Activated CD4-positive, CD25-positive, alpha-beta regulatory T cell (primary cell): ENCODE measurements around the gene NSD2.

Source experiments
- DNase-seq, 4 experiments: peaks; one replicate each; lab custom pipeline; 2025; lab: John Stamatoyannopoulos, UW

The NSD2 gene

DNA sequence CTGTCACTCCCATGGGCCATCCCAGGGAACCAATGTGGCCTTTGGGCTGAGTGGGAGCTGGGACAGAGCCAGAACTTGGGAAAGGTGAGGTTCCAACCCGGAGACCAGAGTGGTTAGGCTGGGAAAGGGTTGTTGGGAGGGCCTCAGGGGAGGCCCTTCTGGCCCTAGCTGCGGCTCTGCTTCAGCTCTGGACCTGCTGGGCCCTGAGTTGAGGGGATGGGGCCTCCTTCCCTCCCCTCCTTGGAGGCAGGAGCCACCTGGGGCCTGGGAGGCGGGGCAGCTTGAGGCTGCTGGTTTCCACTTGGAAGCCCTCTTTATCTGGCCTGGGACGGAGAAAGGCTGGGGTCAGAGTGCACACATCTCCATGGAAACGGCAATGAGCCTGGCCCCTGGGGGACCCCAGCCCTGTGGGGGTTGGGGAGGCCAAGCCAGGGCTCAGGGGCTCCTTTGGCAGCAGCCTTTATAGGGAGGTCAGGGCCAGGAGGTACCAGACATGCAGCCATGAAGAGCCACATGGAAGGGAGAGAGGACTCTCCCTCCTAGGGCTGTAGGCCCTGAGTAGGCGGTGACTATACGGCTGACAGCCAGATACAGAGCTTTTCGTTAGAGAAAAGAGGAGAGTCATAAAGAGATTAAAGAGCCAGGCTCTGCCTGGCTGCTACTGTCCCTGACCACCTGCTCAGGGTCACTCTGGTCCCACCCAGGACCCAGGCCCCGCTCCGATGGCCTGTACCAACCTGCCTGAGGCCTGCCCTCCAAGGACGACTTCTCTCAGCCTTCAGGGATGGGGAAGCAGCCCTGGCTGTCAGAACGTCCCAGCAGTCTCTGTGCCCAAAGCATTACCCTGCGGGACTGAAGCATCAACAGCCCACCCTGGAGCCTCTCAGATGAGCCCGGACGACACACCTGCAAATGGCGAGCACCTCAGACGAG is 6.9 kb upstream of the NSD2 start:
- no peak for DNase-seq

- no peak for DNase-seq
Observed at GRCh38 chr4:1866189-1866661, 5.0 kb upstream of the NSD2 start.

- DNase-seq = no peak
Observed at GRCh38 chr4:1868293-1868692, 2.9 kb upstream of the NSD2 start.

GRCh38 chr4:1868912-1869311 is 2.3 kb upstream of the NSD2 start:
- no peak for DNase-seq

GRCh38 chr4:1869530-1870327 is 1.5 kb upstream of the NSD2 start:
- DNase-seq = no peak

GRCh38 chr4:1870328-1870577 is 940 bp upstream of the NSD2 start:
- DNase-seq = peak; percentile 64 to 81 (median 72)

DNA sequence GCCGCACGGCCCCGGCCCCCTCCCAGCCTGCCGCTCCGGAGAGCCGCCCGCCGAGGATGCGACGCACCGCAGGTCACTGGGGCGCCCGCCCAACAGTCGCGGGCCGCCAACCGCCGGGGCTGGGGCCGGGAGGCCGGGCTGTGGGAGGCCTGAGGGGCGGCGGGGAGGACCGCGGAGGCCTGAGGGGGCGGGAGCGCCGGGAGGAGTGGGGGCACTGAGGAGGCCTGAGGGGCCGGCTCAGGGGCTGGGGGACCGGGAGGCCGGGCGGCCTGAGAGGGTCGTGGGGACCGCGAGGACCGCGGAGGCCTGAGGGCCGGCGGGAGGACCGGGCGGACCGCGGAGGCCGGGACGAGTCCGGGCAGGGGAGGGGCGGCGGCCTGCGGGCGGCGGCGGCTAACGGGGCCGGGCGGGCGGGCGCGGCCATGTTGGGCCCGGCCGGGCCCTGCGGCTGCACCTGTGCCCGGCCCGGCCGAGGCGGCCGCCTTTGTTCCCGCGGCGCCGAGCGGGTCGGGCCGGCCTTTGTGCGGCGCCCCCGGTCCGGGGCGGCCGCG is 353 bp downstream of the NSD2 start:
- no peak for DNase-seq

GRCh38 chr4:1872870-1873269 is 1.7 kb downstream of the NSD2 start:
- no peak for DNase-seq

DNA sequence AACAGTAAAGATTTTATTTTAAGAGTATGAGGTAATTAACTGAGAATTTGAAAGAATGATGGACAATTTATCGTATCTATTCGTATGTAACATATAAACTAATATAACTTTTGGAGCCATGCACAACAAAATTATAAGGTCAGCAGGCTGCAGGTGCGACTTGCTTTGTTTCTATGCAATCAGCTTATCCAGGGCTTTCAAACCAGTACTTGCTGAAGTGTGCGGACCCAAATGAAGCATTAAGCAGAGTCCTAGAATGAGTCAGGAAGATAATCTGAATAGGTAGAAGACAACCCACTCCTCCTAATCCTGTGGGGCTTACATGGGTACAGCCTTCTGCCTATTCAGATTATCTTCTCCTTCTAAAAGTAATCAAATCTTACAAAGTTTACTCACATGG is 2.1 kb downstream of the NSD2 start:
- DNase-seq = no peak

GRCh38 chr4:1873776-1874175 is 2.6 kb downstream of the NSD2 start:
- no peak for DNase-seq

GRCh38 chr4:1874201-1874600 is 3.0 kb downstream of the NSD2 start:
- DNase-seq = no peak

DNA sequence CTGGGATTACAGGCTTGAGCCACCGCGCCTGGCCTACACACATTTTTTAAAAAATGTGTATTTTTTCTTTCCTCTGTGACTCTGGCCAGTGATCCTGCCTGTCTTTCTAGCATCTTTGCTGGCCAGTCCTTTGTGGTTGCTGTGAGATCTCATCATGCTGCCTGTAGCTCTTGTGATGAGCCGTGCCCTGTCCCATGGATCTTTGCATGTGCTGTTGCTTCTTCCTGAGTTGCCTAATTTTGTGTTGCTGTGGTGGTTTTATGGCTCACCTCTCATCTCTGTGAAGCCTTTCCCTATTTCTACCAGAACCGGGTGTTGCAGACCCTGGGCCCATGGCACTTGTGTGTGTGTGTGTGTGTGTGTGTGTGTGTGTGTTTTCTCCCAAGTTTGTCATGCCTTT is 8.3 kb downstream of the NSD2 start:
- no peak for DNase-seq

DNA sequence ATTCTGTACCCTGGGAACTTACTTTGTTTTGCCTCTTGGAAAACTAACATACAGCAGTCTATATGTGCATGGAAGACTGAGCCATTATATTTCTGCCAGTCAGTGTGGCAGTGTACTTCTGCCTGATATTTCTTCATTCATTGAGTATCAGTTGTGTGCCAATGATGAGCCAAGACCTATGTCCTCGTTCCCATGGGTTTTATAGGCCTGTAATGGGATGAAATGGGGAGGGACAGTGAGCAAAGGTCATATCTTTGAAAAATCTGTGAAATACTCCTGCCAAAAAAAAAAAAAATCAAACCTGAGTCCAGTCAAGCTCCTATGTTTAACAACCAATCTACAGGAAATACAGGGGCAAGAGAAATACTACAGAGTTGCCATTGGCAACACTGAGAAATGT is 9.1 kb downstream of the NSD2 start:
- DNase-seq = no peak

DNA sequence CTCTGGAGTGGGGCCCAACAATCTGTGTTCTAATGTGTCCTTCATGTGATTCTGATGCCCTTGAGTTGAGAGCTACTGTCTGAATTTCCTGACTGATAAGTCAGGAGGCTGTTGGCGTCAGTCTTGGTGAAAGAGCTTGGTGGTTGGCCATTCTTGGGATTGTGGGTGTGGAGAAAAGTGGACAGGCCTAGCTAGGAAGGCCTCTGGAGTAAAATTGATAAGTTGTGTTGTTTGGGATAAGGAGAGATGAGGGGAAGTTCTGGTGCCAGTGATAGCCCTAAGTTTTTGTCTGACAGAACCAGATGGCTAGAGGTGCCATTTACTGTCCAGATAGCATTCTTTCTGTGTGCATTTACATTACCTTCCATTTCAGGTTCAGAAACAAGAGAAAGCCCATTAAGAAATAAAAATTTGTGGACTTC is 11.7 kb downstream of the NSD2 start:
- DNase-seq = no peak

GRCh38 chr4:1883583-1883982 is 12.4 kb downstream of the NSD2 start:
- DNase-seq = no peak

GRCh38 chr4:1885414-1885813 is 14.2 kb downstream of the NSD2 start:
- no peak for DNase-seq

DNA sequence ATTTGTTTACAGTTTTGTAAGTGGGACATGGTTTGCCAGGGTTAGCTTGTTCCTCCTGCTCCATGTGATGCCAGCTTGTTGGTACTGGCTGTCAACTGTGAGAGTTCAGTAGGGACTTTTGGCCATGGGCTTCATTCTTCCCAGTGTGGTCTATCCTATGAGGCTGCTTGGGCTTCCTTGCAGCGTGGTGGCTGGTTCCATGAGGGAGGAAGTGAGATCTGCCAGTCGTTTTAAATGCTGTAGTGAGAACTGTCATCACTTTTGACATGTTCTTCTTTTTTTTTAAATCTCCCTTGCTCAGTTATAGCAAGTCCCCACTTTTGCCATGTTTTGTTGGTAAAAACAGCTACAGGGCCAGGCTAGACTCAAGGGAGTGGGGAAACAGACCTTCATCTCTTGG is 15.9 kb downstream of the NSD2 start:
- DNase-seq = no peak

DNA sequence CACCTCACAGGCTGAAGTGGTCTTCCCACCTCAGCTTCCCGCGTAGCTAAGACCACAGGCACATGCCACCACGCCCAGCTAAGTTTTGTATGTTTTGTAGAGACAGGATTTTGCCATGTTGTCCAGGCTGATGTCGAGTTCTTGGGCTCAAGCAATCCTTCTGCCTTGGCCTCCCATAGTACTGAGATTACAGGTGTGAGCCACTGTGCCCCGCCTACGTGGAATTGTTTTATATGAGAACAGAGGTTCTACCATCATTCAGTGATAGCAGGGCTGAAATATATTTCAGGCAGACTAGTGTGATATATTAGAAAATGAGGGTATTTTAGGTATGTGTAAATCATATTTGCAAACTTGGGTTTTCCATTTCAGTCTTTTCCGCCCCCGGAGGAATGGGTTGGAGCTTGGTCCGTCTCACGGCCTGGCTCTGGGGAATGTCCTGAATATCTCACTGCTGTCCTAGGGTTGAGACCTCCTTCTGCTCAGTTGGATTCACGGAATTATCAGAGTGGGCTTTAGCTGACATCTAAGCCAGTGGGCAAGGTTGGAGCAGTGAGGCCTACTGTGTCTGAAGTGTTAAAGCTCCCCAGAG is 19.9 kb downstream of the NSD2 start:
- no peak for DNase-seq

GRCh38 chr4:1895971-1896657 is 24.9 kb downstream of the NSD2 start:
- DNase-seq = no peak

DNA sequence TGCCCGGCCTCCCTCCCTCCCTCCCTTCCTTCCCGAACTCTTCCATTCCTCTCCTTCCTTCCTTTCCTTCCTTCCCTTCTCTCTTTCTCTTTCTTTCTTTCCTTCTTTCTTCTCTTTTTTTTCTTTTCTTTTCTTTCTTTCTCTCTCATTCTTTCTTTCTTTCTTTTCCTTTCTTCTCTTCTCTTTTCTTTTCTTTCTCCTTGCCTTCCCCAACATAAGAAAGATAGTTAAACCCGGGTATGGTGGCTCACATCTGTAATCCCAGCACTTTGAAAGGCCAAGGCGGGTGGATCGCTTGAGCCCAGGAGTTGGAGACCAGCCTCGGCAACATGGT is 25.4 kb downstream of the NSD2 start:
- no peak for DNase-seq

GRCh38 chr4:1898007-1898406 is 26.8 kb downstream of the NSD2 start:
- no peak for DNase-seq

GRCh38 chr4:1898681-1899080 is 27.5 kb downstream of the NSD2 start:
- no peak for DNase-seq
